ENCODE data around the gene MUC12. TPM values are rescaled to one million over a fixed set of nuclear protein-coding genes. Genes with fewer than 3 reads are reported as not detected.

MUC12 gene
- total RNA-seq, 1 experiment from 2014 or later = 3.8 TPM

DNA sequence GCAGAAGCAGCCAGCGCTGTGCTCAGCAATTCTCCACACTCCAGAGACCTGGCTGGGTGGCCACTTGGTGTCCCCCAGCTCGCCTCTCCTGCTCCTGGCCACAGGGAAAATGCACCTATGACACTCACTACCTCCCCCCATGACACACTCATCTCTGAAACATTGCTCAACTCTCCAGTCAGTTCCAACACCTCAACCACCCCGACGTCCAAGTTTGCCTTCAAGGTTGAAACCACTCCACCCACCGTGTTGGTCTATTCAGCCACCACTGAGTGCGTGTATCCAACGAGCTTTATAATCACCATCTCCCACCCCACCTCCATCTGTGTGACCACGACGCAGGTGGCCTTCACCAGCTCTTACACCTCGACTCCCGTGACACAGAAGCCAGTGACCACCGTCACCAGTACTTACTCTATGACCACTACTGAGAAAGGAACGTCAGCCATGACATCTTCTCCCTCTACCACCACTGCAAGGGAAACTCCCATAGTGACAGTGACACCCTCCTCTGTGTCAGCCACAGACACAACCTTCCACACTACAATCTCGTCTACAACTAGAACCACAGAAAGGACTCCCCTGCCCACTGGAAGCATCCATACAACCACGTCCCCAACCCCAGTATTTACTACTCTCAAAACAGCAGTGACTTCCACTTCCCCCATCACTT, 17.3 kb upstream of the MUC12 start:
- no TSS peak for BruUV-seq (replicated peaks)
- Histone ChIP-seq H2AFZ (no peak overlapping the region), H3K36me3 (ENCODE audit: low read depth) (no peaks in the 10 kb centered on the region), H3K4me2 (no peak overlapping the region), H3F3A (ENCODE audit: insufficient read depth, low read depth) (no peaks in the 10 kb centered on the region), H4K20me1 (ENCODE audit: insufficient read depth) (no peaks in the 10 kb centered on the region), H3K9me2 (ENCODE audit: insufficient read depth) (no peaks in the 10 kb centered on the region), H3K4me3 (no peak overlapping the region), H3K27me3 (ENCODE audit: insufficient read depth, low read depth) (peaks cover 73% of the 10 kb centered on the region), H3K9me3 (ENCODE audit: insufficient read depth, low read depth) (no peaks in the 10 kb centered on the region), H3K4me1 (replicated peaks; ENCODE audit: insufficient read depth) (no peaks in the 10 kb centered on the region), H3K27ac (no peak overlapping the region), H3K79me2 (ENCODE audit: low read depth) (no peaks in the 10 kb centered on the region)
- TF ChIP-seq, protein P1, sequence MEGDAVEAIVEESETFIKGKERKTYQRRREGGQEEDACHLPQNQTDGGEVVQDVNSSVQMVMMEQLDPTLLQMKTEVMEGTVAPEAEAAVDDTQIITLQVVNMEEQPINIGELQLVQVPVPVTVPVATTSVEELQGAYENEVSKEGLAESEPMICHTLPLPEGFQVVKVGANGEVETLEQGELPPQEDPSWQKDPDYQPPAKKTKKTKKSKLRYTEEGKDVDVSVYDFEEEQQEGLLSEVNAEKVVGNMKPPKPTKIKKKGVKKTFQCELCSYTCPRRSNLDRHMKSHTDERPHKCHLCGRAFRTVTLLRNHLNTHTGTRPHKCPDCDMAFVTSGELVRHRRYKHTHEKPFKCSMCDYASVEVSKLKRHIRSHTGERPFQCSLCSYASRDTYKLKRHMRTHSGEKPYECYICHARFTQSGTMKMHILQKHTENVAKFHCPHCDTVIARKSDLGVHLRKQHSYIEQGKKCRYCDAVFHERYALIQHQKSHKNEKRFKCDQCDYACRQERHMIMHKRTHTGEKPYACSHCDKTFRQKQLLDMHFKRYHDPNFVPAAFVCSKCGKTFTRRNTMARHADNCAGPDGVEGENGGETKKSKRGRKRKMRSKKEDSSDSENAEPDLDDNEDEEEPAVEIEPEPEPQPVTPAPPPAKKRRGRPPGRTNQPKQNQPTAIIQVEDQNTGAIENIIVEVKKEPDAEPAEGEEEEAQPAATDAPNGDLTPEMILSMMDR (conservative IDR thresholded peaks at IDR 0.05) = no peak
- no peak for TF ChIP-seq EZH2 (IDR thresholded peaks at IDR 0.05; ENCODE audit: low read depth)
- ChIA-PET CTCF (no interaction called here), POLR2A (ENCODE audit: unreplicated experiment) (interaction anchor here (0.6 kb wide), 2 partner anchors 59 to 329 kb away, joined by 4 read pairs; no protein-coding TSS in a partner anchor)
- intact Hi-C loops (cut with micrococcal nuclease; ENCODE audit: unreplicated experiment) = no loop called here
- no peak for DNase-seq

DNA sequence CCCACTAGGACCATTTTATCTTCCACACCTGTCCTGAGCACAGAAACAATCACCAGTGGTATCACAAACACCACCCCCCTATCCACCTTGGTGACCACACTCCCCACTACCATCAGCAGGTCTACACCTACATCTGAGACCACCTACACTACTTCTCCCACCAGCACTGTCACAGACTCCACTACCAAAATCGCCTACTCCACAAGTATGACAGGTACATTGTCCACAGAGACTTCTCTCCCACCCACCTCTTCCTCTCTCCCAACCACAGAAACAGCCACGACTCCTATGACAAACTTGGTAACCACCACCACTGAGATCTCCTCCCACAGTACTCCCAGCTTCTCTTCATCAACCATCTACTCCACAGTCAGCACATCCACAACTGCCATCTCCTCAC, 16.7 kb upstream of the MUC12 start:
- intact Hi-C loops (cut with micrococcal nuclease; ENCODE audit: unreplicated experiment) = no loop called here
- no peaks in the 10 kb centered on the region for H3F3A ChIP-seq (ENCODE audit: insufficient read depth, low read depth)
- BruUV-seq (replicated peaks) = no TSS peak
- no peak overlapping the region for H3K27ac ChIP-seq
- POLR2A ChIA-PET (ENCODE audit: unreplicated experiment) = no interaction called here
- H2AFZ ChIP-seq = no peak overlapping the region
- peaks cover 79% of the 10 kb centered on the region for H3K27me3 ChIP-seq (ENCODE audit: insufficient read depth, low read depth)
- no peaks in the 10 kb centered on the region for H3K9me2 ChIP-seq (ENCODE audit: insufficient read depth)
- no peaks in the 10 kb centered on the region for H3K36me3 ChIP-seq (ENCODE audit: low read depth)
- no peak overlapping the region for H3K4me2 ChIP-seq
- no peaks in the 10 kb centered on the region for H3K4me1 ChIP-seq (replicated peaks; ENCODE audit: insufficient read depth)
- no peaks in the 10 kb centered on the region for H4K20me1 ChIP-seq (ENCODE audit: insufficient read depth)
- CTCF ChIA-PET = no interaction called here
- H3K79me2 ChIP-seq (ENCODE audit: low read depth) = no peaks in the 10 kb centered on the region
- H3K9me3 ChIP-seq (ENCODE audit: insufficient read depth, low read depth) = no peaks in the 10 kb centered on the region
- no peak for DNase-seq
- TF ChIP-seq, protein P1 (conservative IDR thresholded peaks at IDR 0.05) = no peak
- no peak for TF ChIP-seq EZH2 (IDR thresholded peaks at IDR 0.05; ENCODE audit: low read depth)
- H3K4me3 ChIP-seq = no peak overlapping the region

DNA sequence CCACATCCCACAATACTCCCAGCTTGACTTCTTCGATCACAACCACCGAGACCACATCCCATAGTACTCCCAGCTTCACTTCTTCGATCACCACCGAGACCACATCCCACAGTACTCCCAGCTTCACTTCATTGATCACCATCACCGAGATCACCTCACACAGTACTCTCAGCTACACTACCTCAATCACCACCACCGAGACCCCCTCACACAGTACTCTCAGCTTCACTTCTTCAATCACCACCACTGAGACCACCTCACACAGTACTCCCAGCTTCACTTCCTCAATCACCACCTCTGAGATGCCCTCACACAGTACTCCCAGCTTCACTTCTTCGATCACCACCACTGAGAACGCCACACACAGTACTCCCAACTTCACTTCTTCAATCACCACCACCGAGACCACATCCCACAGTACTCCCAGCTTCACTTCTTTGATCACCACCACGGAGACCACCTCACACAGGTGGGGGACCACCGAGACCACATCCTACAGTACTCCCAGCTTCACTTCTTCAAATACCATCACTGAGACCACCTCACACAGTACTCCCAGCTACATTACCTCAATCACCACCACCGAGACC, 11.4 kb upstream of the MUC12 start:
- no TSS peak for BruUV-seq (replicated peaks)
- Histone ChIP-seq H3K27me3 (ENCODE audit: insufficient read depth, low read depth) (peaks cover 85% of the 10 kb centered on the region), H3K4me1 (replicated peaks; ENCODE audit: insufficient read depth) (no peaks in the 10 kb centered on the region), H4K20me1 (ENCODE audit: insufficient read depth) (no peaks in the 10 kb centered on the region), H3K4me2 (no peak overlapping the region), H3F3A (ENCODE audit: insufficient read depth, low read depth) (no peaks in the 10 kb centered on the region), H3K9me3 (ENCODE audit: insufficient read depth, low read depth) (no peaks in the 10 kb centered on the region), H3K27ac (no peak overlapping the region), H3K36me3 (ENCODE audit: low read depth) (no peaks in the 10 kb centered on the region), H2AFZ (no peak overlapping the region), H3K4me3 (no peak overlapping the region), H3K79me2 (ENCODE audit: low read depth) (no peaks in the 10 kb centered on the region), H3K9me2 (ENCODE audit: insufficient read depth) (no peaks in the 10 kb centered on the region)
- no peak for DNase-seq
- intact Hi-C loops (cut with micrococcal nuclease; ENCODE audit: unreplicated experiment) = no loop called here
- POLR2A ChIA-PET (ENCODE audit: unreplicated experiment) = interaction anchor here (0.5 to 0.6 kb wide), 3 partner anchors 67 to 183 kb away, joined by 4 to 17 read pairs (median 8); no protein-coding TSS in a partner anchor
- no peak for TF ChIP-seq EZH2 (IDR thresholded peaks at IDR 0.05; ENCODE audit: low read depth)
- TF ChIP-seq, protein P1 (conservative IDR thresholded peaks at IDR 0.05) = no peak
- CTCF ChIA-PET = interaction anchor here (0.5 to 1.3 kb wide), 7 partner anchors 8 to 517 kb away, joined by 3 to 6 read pairs (median 3); partner anchors contain the start of gene POP7
